Hepatocyte (in vitro differentiated cells): ENCODE results near the gene SYT3.

Source experiments
- EZH2 ChIP-seq: fragments of 200-600 bp; sonication (generic); IDR thresholded peaks from 2 replicates; pipeline ENCODE4 v1.6.1; 2016; ENCODE audit warnings: antibody characterized with exemption, mild to moderate bottlenecking, borderline replicate concordance
- TF ChIP-seq, protein P1 (sequence below): fragments of 200-600 bp; sonication (generic); IDR thresholded peaks from 2 replicates; pipeline ENCODE4 v1.5.1; 2016; ENCODE audit warnings: antibody characterized with exemption, mild to moderate bottlenecking; ENCODE audit not compliant: poor library complexity

DNA sequence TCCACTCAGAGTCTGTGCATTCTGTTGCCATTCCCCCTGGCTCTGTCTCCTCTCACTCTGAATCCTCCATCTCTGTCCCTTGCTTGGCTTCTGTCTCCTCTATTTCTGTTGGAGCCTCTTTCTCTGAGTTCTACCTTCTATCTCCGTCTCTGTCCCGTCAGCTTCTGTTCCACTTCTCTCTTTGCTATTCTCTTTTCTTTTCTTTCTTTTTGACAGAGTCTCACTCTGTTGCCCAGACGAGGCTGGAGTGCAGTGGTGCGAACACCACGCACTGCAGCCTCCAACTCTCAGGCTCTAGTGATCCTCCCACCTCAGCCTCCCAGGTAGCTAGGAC lies 37.6 kb downstream of the SYT3 start:
- TF ChIP-seq, protein P1, sequence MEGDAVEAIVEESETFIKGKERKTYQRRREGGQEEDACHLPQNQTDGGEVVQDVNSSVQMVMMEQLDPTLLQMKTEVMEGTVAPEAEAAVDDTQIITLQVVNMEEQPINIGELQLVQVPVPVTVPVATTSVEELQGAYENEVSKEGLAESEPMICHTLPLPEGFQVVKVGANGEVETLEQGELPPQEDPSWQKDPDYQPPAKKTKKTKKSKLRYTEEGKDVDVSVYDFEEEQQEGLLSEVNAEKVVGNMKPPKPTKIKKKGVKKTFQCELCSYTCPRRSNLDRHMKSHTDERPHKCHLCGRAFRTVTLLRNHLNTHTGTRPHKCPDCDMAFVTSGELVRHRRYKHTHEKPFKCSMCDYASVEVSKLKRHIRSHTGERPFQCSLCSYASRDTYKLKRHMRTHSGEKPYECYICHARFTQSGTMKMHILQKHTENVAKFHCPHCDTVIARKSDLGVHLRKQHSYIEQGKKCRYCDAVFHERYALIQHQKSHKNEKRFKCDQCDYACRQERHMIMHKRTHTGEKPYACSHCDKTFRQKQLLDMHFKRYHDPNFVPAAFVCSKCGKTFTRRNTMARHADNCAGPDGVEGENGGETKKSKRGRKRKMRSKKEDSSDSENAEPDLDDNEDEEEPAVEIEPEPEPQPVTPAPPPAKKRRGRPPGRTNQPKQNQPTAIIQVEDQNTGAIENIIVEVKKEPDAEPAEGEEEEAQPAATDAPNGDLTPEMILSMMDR, result no peak
- no peak for TF ChIP-seq EZH2
